GM23338 (cell line): ENCODE results near the gene HMGCS1.

Experiments used
- CREB1 ChIP-seq: fragments of 250-450 bp; sonication (Bioruptor Pico); IDR thresholded peaks from 2 replicates; pipeline ENCODE4 v1.5.0; 2020; ENCODE audit warnings: low read depth, mild to moderate bottlenecking, moderate library complexity
- CTCF ChIP-seq, 2 experiments: fragments of 200-600 bp in 1 of 2; sonication (generic) in 1 of 2; conservative IDR thresholded peaks; 2 replicates each; pipeline versions ENCODE4 v1.5.1 to v1.6.1; 2016 to 2017; ENCODE audit warnings: antibody characterized with exemption in 2 of 2, low read depth in 2 of 2, mild to moderate bottlenecking in 2 of 2, moderate library complexity in 1 of 2
- EZH2 ChIP-seq: fragments of 200-600 bp; sonication (generic); IDR thresholded peaks from one replicate; pipeline ENCODE4 v1.8.0; 2017; ENCODE audit warnings: antibody characterized with exemption, mild to moderate bottlenecking, low read depth; ENCODE audit not compliant: unreplicated experiment
- EZH2phosphoT487 ChIP-seq: fragments of 200-600 bp; sonication (generic); IDR thresholded peaks from one replicate; pipeline ENCODE4 v1.8.1; 2018; ENCODE audit warnings: antibody characterized with exemption; ENCODE audit not compliant: unreplicated experiment
- JUNB ChIP-seq: IDR thresholded peaks from one replicate; pipeline ENCODE4 v1.6.1; 2016; ENCODE audit warnings: antibody characterized with exemption; ENCODE audit not compliant: unreplicated experiment
- NANOG ChIP-seq: IDR thresholded peaks from 2 replicates; pipeline ENCODE4 v1.6.1; 2016; ENCODE audit warnings: antibody characterized with exemption, borderline replicate concordance
- POLR2AphosphoS5 ChIP-seq: IDR thresholded peaks from 2 replicates; pipeline ENCODE4 v1.6.1; 2016; ENCODE audit warnings: antibody characterized with exemption, low read depth
- REST ChIP-seq: IDR thresholded peaks from one replicate; pipeline ENCODE4 v1.6.1; 2018; ENCODE audit warnings: antibody characterized with exemption; ENCODE audit not compliant: unreplicated experiment
- STAT1 ChIP-seq: IDR thresholded peaks from one replicate; pipeline ENCODE4 v1.6.1; 2016; ENCODE audit warnings: antibody characterized with exemption; ENCODE audit not compliant: unreplicated experiment
- ZNF114 ChIP-seq: fragments of 250-450 bp; sonication (Bioruptor Pico); IDR thresholded peaks from 2 replicates; pipeline ENCODE4 v1.5.0; 2020; ENCODE audit warnings: mild to moderate bottlenecking, moderate library complexity
- ZNF331 ChIP-seq: fragments of 250-450 bp; sonication (Bioruptor Pico); IDR thresholded peaks from 2 replicates; pipeline ENCODE4 v1.5.0; 2020; ENCODE audit warnings: low read depth, mild to moderate bottlenecking, moderate library complexity

GRCh38 chr5:43305948-43306565 is 7.2 kb downstream of the HMGCS1 start:
- TF ChIP-seq POLR2AphosphoS5 (no peak), CTCF (conservative IDR thresholded peaks at IDR 0.05; ENCODE audit: low read depth in 2 of 2) (peak; percentile 50 to 83), REST (no peak), EZH2phosphoT487 (no peak), EZH2 (no peak), ZNF114 (CRISPR knock-in tag) (no peak), JUNB (no peak), CREB1 (CRISPR knock-in tag) (no peak), NANOG (no peak), STAT1 (no peak), ZNF331 (CRISPR knock-in tag) (no peak)
